Stimulated activated CD4-positive, alpha-beta T cell treated with anti-CD3 and anti-CD28 coated beads, Interleukin-1b, Interleukin-23, amount 100 ng/mL, for 24 hours (primary cell): ENCODE results near the gene ZC3HAV1.
"Not testable (repeated sequence)": the region's sequence is repeated elsewhere in the genome, so short reads cannot be mapped to it uniquely, and the experiment has no call there.

Experiments
- DNase-seq, 4 experiments: peaks; one replicate each; pipeline ENCODE4 v3.0.0-alpha.2; 2020; ENCODE audit warnings: low read depth in 4 of 4, low spot score in 1 of 4

ZC3HAV1 gene

DNA sequence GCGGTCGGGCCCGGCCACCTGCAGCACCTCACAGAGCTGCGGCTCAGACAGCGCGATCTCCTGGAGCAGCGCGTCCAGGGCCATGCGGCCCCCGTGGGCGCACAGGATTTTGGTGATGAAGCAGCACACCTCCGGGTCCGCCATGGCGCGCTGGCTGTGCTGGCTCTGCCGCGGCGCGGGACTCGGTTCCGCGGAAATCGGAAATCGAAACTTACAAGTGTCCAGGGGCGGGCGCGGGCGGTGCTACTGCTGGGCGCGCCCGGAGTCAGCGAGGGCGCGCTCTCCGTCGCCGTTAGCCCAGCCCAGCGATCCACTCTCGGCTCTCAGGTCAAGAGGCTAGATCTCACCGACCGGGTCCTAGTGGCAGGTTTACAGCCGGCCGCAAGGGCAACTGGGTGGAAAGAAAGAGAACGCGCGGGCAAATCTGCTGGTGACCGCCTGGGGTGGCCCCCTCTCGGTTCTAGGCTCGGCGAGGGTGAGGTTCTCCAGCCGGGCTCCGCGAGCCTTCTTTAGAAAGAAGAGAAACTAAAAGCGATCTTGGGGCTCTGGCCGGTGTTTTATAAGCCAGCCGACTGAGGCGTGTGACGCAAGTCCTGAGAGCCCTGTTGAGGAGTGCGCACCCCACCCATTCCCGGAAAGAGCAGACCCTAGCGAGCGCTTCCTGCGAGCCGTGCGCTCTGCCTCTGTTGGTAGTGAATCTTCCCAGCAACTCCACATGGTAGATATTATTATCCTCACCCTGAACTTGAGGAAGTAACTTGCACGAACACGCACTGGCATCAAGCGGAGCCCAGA, at the start of gene ZC3HAV1:
Gene ZC3HAV1 (minus strand): TSS at position 533 of the 795 bp plus-strand sequence. CDS start 389 bp downstream, at position 144.
- DNase-seq: peak; percentile 67 to 81 (median 72)

DNA sequence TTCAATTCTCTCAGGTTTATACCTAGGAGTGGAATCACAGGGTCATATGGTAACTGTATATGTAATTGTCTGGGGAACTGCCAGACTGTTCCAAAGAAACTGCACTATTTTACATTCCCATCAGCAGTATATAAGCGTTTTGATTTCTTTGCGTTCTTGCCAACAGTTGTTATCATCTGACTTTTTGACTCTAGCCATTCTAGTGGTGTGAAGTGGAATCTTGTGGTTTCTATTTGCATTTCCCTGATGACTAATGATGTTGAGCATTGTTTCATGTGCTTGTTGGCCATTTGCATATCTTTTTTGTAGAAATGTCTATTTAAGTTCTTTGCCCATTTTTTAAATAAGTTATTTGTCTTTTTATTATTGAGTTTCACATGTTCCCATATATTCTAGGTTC, 44.3 kb upstream of the ZC3HAV1 start:
- DNase-seq: no peak

DNA sequence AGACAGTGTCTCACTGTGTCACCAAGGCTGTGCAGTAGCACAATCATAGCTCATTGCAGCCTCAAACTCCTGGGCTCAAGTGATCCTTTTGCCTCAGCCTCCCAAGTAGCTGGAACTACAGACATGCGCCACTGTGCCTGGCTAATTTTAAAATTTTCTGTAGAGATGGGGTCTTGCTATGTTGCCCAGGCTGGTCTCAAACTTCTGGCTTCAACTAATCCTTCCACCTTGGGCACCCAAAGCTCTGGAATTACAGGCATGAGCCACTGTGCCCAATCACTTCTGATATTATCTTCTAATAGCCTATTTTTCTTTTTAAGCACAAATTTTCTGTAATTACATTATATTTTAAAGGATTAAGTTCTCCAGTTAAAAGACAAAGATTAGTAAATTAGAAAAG, 42.6 kb upstream of the ZC3HAV1 start:
- DNase-seq: no peak

DNA sequence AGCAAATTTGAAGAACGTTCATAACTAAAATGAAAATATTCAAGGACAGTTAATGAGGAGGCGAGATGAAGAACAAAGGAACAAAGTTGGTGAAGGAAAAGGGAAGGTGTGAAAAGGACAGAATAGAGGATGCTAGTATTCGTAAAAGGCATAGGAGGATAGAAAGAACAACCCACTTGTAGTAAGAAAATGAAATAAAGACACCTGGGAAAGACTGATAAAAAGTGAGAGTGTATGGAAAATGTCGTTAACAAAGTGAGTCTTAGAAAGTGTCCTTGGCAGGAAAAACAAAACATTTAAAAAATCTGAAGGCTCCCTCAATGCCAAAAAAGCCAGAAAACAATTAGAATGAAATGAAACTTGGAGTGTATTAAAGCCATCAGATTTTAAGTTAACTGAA, 29.6 kb upstream of the ZC3HAV1 start:
- DNase-seq: no peak

DNA sequence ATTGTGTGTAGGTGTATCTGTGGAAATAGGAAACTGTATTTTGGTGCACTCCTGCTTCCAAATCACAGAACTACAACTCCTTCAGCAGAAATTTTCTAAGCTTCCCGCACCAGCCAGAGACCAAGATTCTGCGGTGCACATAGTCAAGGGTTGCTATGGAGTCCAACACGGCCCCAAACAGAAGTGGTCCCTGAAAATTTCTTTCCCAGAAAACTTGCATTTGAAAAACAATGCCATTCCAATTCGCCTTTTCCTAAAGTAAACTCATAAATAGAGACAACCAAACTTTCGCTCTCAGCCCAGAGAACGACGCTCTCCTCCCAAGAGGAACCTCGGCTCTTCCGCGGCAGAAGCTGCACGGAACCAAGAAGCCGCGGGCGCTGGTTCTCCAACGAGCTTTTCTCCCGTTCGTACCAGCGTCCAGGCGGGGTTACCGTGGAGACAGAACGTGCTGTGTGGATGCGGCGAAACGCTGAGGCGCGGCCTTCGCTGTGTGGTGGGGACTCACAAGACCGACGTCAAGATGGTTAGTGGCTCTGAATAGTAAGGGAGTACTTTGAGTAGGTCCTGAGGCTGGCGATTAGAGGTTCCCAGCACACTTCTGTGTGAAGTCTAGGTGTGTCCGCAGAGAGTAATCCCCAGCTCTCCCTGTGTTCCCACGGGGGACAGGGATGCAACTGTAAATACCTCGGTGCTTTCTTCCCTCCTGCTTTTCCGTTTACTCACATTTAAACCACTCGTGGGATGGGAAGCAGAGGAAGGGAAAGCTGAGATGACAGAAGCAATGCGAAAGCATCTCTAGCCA, 24.0 kb upstream of the ZC3HAV1 start:
- DNase-seq: peak; percentile 71 to 86 (median 80)

DNA sequence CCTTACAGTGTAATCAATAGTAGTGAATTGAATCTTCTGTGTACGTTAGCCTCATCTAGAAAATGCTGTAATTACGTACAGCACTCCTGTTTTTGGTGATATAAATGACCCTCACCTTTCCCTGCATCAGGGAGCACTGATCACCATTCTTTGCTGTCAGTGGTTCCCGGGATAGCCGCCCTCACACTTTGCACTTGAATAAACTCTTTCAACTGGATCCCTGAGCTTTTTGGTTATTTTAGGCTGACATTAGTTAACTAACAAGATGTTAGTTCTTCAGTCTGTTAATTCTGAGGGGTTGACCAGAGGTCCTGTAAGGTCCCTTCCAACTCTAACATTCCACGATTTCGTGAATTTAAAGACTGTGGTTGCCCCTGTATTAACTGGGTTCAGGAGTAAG, 23.4 kb upstream of the ZC3HAV1 start:
- no peak for DNase-seq

DNA sequence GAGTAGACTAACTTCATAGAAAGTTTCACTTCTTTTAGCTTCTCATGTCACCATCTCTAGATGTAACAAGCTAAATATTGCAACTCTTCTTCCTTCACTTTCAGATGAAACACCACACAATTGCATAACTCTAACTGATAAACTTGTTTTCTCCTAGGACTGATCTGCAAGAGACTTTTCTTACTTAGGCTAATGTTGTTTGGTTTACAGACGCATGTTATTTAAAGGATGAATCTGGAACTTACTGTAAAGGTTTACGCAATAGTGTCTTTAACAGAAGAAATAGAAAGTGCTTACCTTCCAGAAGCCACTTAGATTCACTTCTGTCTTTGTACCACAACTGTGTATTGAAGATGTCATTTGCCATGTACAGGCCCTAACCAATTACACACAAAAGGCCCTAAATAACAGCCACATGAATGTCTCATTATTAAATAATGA, 22.1 kb upstream of the ZC3HAV1 start:
- DNase-seq: no peak

DNA sequence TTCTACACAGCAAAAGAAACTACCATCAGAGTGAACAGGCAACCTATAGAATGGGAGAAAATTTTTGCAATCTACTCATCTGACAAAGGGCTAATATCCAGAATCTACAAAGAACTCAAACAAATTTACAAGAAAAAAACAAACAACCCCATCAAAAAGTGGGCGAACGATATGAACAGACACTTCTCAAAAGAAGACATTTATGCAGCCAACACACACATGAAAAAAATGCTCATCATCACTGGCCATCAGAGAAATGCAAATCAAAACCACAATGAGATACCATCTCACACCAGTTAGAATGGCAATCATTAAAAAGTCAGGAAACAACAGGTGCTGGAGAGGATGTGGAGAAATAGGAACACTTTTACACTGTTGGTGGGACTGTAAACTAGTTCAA, 20.3 kb upstream of the ZC3HAV1 start:
- DNase-seq: not testable (repeated sequence)

DNA sequence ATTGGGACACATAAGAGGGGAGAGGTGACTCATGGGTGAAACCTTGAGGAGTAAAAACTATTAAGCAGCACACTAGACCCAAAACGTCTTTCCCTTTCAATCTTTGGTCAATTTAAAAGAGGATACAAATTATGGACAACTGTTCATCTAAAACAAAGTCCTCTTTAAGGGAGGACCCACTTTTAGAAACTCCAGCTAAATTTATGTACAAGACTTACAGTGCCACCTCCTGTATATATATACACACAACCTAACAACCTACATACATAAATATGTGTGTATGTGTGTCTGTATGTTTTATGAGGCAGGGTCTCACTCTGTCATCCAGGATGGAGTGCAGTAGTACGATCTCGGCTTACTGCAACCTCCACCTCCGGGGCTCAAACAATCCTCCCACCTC, 18.1 kb upstream of the ZC3HAV1 start:
- DNase-seq: no peak

DNA sequence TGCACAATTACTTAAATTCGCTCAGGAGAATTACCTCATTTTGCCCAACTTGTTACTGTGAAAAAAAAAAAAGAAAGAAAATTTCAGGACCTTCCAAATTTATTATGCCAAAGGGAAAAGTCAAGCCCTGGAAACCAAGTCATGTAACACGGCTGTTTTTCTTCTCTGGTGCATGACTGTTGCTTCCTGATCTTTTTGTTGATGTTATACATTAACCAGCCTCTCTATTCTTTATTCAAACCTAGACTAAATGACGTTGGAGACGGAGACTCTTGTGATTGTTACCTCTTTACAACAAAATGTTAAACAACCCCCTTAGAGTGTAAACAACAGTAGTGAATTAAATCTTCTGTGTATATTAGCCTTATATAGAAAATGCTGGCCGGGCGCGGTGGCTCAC, 16.1 kb upstream of the ZC3HAV1 start:
- DNase-seq: no peak

DNA sequence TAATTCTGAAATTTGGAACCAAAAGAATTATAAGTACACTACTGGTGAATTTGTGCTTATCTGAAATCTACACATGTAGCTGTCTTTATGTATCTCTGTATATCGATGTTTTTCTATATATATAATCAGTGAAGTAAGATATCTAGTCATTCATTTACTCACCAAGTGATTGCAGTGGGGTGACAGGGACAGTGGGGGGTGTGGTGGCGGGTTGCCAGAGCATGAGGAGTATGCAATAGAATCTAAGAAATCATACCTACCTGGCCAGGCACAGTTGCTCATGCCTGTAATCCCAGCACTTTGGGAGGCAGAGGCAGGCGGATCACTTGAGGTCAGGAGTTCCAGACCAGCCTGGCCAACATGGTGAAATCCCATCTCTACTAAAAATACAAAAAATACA, 15.5 kb upstream of the ZC3HAV1 start:
- DNase-seq: not testable (repeated sequence)

DNA sequence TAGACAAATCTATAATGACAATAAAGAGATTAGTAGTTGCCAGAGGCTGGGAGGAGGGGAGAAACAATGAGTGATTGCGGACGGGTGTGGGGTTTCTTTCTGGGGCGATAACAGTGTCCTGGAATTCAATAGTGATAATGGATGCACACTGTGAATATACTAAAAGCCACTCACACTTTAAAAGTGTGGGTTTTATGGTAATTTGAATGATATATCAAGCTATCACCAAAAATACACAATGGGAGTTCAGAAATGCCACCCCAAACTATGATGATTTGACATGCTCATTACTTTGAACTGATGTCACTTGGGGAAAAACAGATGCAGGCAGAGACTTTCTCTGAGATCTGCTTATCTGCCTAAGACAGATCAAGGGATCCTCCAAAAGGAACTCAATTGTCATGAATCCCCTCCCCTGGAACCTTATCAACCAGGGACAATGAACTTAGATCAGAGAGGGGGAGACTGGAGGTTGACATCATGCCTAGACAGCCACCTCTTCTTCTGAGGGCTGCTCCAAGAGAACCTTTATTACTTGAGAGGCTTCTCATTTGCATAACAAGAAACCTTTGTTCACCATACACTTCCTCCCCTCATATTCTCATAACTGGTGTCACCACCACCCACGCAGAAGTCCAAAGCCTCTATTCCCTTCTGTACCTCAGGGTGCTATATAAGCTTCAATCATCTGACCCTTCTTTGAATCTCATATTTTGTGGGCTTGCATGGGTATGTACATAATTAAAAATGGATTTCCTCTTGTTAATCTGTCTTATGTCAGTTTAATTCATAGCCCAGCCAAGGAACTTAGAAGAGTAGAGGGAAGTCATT, 14.8 kb upstream of the ZC3HAV1 start:
- DNase-seq: no peak

DNA sequence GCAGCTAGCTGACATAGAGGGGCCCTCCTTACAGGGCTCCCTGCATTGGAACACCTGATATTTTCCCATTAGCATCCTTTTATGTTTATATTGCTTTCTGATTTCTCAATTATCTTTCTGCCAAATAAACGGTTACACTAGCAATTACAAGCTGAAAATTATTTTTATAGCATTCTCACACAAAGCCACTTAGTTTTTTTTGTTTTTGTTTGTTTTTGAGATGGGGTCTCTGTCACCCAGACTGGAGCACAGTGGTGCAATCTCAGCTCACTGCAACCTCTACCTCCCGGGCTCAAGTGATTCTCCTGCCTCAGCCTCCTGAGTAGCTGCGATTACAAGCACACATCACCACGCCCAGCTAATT, 9.9 kb upstream of the ZC3HAV1 start:
- DNase-seq: no peak

DNA sequence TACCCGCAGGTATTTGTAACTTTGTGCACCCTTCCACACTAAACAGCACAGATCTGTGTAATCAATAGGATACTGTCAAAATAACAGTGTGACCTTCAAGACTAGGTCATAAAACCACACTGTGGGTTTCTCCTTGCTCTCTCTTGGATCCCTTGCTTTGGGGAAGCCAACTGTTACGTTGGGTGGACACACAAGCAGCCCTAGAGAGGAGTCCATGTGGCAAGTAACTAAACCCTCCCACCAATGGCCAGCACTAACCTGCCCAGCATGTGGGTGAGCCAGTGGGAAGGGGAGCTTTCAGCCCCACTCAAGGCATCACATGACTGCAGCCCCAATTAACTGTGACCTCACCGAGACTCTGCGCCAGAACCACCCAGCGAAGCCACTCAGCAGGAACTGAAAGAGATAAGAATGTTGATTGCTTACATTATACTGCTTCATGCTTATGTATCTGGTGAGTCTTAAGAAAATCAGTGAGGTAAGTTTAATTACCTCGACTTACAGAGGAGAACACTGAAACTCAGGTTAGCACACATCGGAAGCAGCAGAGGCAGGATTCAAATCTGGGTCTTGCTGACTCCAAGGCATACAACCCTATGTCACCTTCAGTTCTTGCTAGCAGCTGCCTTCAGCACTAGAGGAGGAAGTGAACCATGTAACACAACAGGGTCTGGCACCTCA, 9.4 kb upstream of the ZC3HAV1 start:
- DNase-seq: no peak

DNA sequence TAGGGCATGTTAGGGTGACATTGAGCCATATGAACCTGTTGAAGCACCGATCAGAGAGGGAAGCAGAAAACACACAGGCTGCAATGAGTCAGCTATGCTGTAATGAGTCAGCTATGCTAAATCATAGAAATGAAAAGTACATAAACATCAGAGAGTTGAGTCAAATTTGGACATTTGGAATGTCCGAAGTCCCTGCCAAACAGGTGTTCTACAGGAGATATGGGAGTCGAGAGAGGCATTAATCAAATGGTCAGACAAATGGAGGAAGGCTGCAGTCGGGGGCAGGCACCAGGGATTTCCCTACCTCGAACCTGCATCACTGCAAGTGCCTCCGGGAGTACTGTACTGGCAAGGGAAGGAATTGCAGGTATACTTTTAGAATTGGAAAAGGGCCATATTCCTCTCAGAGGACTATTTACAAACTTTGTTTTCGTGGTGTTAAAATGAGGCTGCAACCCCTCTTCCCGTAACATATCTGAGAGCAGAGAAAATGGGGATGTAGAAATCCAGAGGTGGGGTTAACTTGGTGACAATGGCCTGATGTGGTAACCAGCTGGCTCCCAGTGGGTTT, 8.8 kb upstream of the ZC3HAV1 start:
- DNase-seq: no peak

DNA sequence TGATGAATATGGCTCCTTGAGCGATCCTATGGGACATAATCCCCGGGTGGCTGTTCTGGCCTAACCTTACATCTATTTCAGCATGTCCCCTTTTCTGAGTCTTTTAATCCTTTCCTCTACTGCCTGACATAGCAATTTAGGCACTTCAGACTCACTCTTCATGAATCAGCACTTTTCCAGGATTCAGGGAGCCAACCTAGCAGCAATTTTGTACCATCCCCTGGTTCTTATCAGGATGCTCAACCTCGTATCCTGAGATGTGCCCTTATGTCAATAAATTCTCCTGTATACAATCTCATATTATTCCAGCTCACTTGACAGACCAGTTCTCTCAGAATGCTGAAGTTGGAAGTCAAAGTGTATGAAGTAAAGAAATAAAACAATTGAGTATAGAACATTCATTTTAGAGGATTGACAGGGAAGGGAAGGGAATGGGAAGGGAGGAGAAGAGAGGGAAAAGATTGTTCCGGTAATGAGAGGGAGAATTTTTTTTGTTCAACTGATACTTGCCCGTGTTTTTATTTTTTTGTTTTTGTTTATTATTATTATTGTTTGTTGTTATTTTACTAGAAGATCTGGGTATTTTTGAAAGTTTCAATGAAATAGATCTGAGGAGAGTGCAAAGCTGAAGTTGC, 8.2 kb upstream of the ZC3HAV1 start:
- DNase-seq: no peak

DNA sequence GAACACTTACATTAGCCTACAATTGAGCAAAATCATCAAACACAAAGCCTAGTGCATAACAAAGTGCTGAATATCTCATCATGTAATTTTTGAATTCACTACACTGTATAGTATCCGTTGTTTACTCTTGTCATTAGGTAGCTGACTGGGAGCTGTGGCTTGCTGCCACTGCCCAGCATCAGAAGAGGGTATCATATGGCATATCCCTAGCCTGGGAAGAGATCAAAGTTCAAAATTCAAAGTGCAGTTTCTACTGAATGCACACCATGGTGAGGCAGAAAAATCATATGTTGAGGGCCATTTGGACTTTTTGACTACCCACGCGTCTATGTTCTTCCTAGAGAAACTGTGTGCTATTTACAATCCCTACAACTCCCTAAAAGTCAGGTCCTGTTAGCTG, 7.5 kb upstream of the ZC3HAV1 start:
- DNase-seq: no peak

DNA sequence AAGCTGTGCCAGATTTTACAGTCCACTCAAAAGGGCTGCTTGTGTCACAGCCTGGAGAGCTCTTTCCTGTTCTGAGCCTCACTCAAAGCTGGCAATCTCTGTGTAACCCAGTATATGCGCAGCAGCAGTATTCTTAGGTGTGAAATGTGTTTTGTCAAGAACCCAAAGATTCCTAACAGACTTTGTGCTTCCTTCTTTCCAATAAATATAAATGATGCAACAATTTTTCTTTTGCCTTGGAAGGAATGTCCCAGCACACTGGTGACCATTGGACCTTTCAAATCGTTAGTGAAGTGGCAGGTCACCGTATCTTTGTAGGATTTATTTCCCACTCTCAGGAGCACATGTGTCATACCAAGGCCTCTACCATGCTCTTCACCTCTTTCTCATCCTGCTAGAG, 5.6 kb upstream of the ZC3HAV1 start:
- no peak for DNase-seq

DNA sequence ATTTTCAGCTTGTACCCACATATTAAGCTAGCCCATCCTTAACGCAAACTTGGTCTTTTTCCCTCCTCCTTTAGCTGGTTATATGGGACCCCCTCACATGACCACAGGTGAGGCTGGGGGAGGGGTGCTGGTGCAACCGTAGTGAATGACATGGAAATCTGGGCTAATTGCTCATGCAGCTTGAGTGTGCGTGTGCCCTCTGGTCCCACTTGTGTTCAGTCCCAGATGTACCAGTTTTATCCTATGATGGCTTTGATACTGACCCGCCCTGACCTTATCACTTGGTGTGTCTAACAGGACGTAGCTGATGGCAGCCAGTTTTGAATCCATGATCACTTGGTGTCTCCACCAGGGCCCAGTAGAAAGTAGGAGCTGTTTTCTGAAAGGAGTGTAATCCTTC, 5.1 kb upstream of the ZC3HAV1 start:
- no peak for DNase-seq

DNA sequence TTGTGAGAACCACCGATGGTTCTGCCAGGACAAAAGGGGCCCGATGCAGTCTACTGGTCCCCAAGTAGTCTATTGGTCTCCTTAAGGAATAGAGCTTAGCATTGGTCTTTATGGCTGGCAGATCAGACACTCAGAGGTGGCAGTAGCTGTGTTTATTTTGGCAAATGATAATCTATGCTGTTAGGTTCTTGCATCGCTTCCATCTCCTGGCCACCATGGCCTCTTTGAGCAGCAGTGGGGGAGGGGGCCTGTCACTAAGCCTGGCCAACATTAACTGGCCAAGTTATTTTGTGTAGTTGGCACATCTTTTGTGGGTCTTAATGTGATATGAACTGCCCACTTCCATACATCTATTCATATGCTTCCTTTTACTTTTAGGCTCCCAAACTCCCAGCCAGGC, 4.5 kb upstream of the ZC3HAV1 start:
- no peak for DNase-seq
